Upper lobe of left lung (tissue), 6 donors: ENCODE measurements around the gene F7. TPM values are rescaled to one million over a fixed set of nuclear protein-coding genes. Genes with fewer than 3 reads are reported as not detected.
A peak's percentile ranks its signal among the peaks of the same experiment; 100 is the strongest.

Source experiments
- ATAC-seq, 2 donors: fragments of 200-7000 bp; cut with Tn5 transposase; one replicate each; pipeline ENCODE4 v1.9.1; 2022; ENCODE audit warnings: mild to moderate bottlenecking in 2 of 2, moderate library complexity in 2 of 2; ENCODE audit not compliant: low FRiP score in 2 of 2
- DNase-seq, 2 donors: peaks; one replicate each; pipeline ENCODE4 v3.0.0-alpha.2; 2019 to 2020
- H3K27ac ChIP-seq, 4 donors: fragments of 200-600 bp; sonication (generic); one replicate each; pipeline ENCODE4 v1.5.1; 2016 to 2019
- H3K27me3 ChIP-seq, 4 donors: fragments of 200-600 bp; sonication (generic); one replicate each; pipeline ENCODE4 v1.5.1; 2017 to 2019
- H3K36me3 ChIP-seq, 4 donors: fragments of 200-600 bp; sonication (generic); one replicate each; pipeline ENCODE4 v1.5.1; 2016 to 2019
- H3K4me1 ChIP-seq, 4 donors: fragments of 200-600 bp; sonication (generic); one replicate each; pipeline ENCODE4 v1.5.1; 2018 to 2019
- H3K4me3 ChIP-seq, 4 donors: fragments of 200-600 bp; sonication (generic); one replicate each; pipeline ENCODE4 v1.5.1; 2017 to 2019; ENCODE audit warnings: mild to moderate bottlenecking in 2 of 4, moderate library complexity in 1 of 4
- H3K9me3 ChIP-seq, 4 donors: fragments of 200-600 bp; sonication (generic); one replicate each; pipeline ENCODE4 v1.5.1; 2018 to 2019
- EP300 ChIP-seq, 4 donors: sonication (generic); formaldehyde crosslinking; IDR thresholded peaks; one replicate each; pipeline ENCODE4 v1.5.1; 2017; ENCODE audit warnings: antibody characterized with exemption in 4 of 4, control low read depth in 2 of 4
- POLR2A ChIP-seq, 4 donors: fragments of 450-650 bp; IDR thresholded peaks; one replicate each; pipeline ENCODE4 v1.5.1; 2016 to 2017; ENCODE audit warnings: antibody characterized with exemption in 4 of 4, mild to moderate bottlenecking in 2 of 4
- POLR2AphosphoS5 ChIP-seq, 2 donors: sonication (generic); formaldehyde crosslinking; IDR thresholded peaks; one replicate each; pipeline ENCODE4 v1.5.1; 2017; ENCODE audit warnings: antibody characterized with exemption in 2 of 2
- WGBS, 2 donors: methylation state at CpG; one replicate each; pipeline ENCODE4 v1.1.5; 2017 to 2018; 5-methylcytosine and 5-hydroxymethylcytosine counted together
- total RNA-seq, 6 donors: library from RNA; depleted of rRNA in 4 of 6; stranded (reverse); fragments of >200 nt in 4 of 6; gene quantifications; one replicate each; pipeline versions ENCODE4 v1.1.0 to v1.2.1, GENCODE V29; 2016 to 2021
- TF ChIP-seq, protein P1 (sequence below), 6 experiments: fragments of 450-650 bp in 4 of 6; fragments of 200-600 bp in 2 of 6; sonication (generic) in 2 of 6; IDR thresholded peaks; one replicate each; pipeline ENCODE4 v1.5.1; 2016 to 2019; ENCODE audit warnings: antibody characterized with exemption in 6 of 6
- donor health status: DM: no; HTN: no; CAD: no; lungs with moderate emphysema.
- donor health status: DM: no; HTN: yes; CAD: no; lungs with severe emphysema.

The F7 gene
- total RNA-seq, 6 donors from 2014 or later = 0.20 TPM; not detected in 5

DNA sequence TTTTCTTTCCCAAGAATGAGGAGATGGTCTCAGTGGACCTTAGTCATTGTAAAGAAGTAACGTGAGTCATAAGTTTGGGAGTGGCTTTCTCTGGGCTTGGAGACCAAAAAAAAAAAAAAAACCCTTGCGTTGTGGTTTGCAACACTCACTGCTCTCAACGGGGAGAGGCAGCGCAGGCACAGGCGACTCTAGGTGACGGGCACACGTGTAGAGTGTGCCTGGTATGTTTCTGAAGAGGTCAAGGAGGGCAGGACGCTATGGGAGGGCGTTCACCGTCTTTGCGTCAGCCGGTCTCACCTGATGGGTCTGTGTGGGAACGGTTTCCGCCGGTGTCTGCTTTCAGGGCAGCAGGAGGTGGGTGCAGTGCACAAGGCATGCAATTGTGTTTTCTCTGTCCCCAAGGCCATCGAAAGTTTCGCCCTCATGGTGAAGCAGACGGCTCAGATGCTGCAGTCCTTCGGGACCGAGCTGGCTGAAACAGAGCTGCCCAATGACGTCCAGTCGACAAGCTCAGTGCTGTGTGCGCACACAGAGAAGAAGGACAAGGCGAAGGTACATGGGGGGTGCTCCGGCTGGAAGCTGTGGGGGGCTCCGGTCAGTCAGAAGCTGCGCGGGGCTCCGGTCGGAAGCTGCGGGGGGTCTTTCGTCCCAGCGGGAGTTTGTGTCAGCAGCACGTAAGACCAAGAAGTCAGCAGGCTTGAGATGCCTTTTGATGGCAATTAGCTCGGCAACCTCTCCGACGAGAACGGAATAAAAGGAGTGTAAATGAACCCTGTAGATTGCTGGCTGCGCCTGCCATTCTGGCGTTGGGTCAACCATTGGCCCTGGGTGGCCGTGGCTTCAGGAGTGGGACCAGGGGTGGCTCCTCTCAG lies 40.8 kb upstream of the F7 start:
- Histone ChIP-seq H3K4me1 (no peaks in the 10 kb centered on the region), H3K27me3 (no peaks in the 10 kb centered on the region), H3K4me3 (no peak overlapping the region), H3K9me3 (no peaks in the 10 kb centered on the region), H3K36me3 (peaks cover 0 to 46% (median 12%) of the 10 kb centered on the region in 4 donors), H3K27ac (no peak overlapping the region)
- TF ChIP-seq POLR2AphosphoS5 (IDR thresholded peaks at IDR 0.05) (no peak), POLR2A (IDR thresholded peaks at IDR 0.05) (no peak)
- TF ChIP-seq, protein P1, sequence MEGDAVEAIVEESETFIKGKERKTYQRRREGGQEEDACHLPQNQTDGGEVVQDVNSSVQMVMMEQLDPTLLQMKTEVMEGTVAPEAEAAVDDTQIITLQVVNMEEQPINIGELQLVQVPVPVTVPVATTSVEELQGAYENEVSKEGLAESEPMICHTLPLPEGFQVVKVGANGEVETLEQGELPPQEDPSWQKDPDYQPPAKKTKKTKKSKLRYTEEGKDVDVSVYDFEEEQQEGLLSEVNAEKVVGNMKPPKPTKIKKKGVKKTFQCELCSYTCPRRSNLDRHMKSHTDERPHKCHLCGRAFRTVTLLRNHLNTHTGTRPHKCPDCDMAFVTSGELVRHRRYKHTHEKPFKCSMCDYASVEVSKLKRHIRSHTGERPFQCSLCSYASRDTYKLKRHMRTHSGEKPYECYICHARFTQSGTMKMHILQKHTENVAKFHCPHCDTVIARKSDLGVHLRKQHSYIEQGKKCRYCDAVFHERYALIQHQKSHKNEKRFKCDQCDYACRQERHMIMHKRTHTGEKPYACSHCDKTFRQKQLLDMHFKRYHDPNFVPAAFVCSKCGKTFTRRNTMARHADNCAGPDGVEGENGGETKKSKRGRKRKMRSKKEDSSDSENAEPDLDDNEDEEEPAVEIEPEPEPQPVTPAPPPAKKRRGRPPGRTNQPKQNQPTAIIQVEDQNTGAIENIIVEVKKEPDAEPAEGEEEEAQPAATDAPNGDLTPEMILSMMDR (IDR thresholded peaks at IDR 0.05) = no peak
- WGBS, 2 donors = 88 to 91% methylated on average over 35 to 41 of the region's 41 CpGs
- DNase-seq = no peak
- ATAC-seq = peak; percentile 79 to 88

DNA sequence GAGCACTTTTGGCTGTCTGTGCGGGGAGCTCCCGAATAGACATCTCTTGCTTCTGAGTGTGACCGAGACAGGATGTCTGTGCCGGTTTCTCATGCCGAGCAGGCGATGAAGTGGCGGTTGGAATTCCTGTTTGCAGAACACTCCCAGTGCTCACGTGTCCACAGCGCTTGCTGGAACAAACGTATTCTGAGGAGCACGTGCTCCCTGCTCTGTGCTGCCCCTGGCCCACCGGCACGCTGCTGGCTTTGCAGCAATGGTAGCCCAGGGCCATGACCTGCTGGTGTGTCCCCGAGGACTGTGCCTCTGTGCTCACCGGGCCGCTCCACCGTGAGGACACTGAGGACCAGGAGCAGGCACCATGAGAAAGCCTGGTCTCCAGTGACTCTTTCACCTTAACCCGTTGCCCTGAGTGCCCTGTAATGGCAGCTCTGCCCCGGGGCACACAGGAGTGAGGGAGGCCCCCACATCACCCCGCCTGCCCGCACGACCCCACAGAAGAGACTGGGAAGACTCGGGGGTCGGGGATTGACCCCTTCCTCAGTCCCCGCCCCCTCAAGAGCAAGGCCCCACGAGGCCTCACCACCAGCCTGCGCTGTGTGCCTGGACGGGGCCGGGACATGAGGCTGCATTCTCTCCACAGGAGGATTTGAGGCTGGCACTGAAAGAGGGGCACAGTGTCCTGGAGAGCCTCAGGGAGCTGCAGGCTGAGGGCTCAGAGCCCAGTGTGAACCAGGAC lies 40.0 kb upstream of the F7 start:
- Histone ChIP-seq H3K4me1 (no peaks in the 10 kb centered on the region), H3K27ac (no peak overlapping the region), H3K36me3 (peaks cover 0 to 49% (median 14%) of the 10 kb centered on the region in 4 donors), H3K9me3 (no peaks in the 10 kb centered on the region), H3K27me3 (no peaks in the 10 kb centered on the region), H3K4me3 (no peak overlapping the region)
- peak; percentile 52 to 56 for ATAC-seq
- WGBS, 2 donors = 70 to 88% methylated on average over 10 to 25 of the region's 29 CpGs
- peak in 1 of 2 donors; percentile 59 for DNase-seq
- TF ChIP-seq POLR2A (IDR thresholded peaks at IDR 0.05) (no peak), POLR2AphosphoS5 (IDR thresholded peaks at IDR 0.05) (no peak)

DNA sequence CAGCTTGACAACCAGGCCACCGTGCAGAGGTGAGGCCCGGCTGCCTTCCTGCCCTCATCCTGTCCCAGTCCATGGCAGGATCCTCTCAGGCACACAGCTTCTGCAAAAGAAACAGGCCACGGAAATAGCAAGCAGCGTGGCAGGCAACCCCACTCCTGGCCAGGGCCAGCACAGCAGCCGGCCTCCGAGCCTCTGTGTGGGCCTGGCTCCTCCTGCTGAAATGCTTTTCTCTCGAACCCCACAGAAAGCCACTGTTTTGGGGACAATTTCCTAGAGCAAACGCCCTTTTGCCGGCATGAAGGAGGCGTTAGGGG lies 39.5 kb upstream of the F7 start:
- TF ChIP-seq, protein P1 (IDR thresholded peaks at IDR 0.05) = no peak
- TF ChIP-seq POLR2AphosphoS5 (IDR thresholded peaks at IDR 0.05) (no peak), EP300 (IDR thresholded peaks at IDR 0.05) (no peak), POLR2A (IDR thresholded peaks at IDR 0.05) (no peak)
- Histone ChIP-seq H3K4me3 (no peak overlapping the region), H3K9me3 (no peaks in the 10 kb centered on the region), H3K27me3 (no peaks in the 10 kb centered on the region), H3K36me3 (peaks cover 0 to 54% (median 14%) of the 10 kb centered on the region in 4 donors), H3K4me1 (no peaks in the 10 kb centered on the region), H3K27ac (no peak overlapping the region)
- DNase-seq (peak in 1 of 2 donors; percentile 58), ATAC-seq (no peak)
- WGBS, 2 donors = 91 to 96% methylated on average over 7 to 10 of the region's 10 CpGs

DNA sequence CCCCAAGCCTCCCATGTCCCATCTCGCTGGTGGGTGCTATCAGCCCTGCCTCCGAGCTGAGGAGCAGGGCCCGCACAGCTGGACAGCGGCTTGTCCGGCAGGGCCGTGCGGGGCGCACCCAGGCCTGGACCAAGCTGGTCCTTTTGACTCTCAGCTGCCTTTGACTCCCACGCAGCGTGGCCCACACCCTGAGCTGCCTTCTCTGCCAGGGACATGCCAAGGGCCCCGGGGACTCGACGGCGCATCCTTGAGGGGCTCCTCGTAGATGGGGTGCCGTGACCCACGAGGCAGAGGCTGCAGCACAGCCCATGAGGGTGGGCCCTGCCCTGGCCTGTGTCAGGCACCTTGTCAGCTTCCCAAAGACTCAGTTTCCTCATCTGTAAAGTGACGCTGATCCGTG lies 38.8 kb upstream of the F7 start:
- Histone ChIP-seq H3K9me3 (no peaks in the 10 kb centered on the region), H3K4me3 (no peak overlapping the region), H3K4me1 (no peaks in the 10 kb centered on the region), H3K27ac (no peak overlapping the region), H3K27me3 (no peaks in the 10 kb centered on the region), H3K36me3 (peaks cover 0 to 54% (median 12%) of the 10 kb centered on the region in 4 donors)
- DNase-seq (no peak), ATAC-seq (no peak)
- WGBS, 2 donors = 95% methylated on average over 18 of the region's 19 CpGs; no CpG with 5 or more reads in 1 of the 2 donors
- TF ChIP-seq, protein P1 (IDR thresholded peaks at IDR 0.05) = no peak
- no peak for TF ChIP-seq POLR2AphosphoS5 (IDR thresholded peaks at IDR 0.05)
- no peak for TF ChIP-seq POLR2A (IDR thresholded peaks at IDR 0.05)
- TF ChIP-seq EP300 (IDR thresholded peaks at IDR 0.05) = no peak
